ENCODE measurements around the gene MED20.

Gene MED20

GRCh38 chr6:41874741-41875140 lies 46.2 kb downstream of the MED20 start:
- TF ChIP-seq TAF1 (IDR thresholded peaks at IDR 0.05; ENCODE audit: borderline replicate concordance, low read depth, low read length) (no peak), POLR2A (IDR thresholded peaks at IDR 0.05; ENCODE audit: low read depth, low read length) (no peak), POLR2AphosphoS5 (IDR thresholded peaks at IDR 0.05; ENCODE audit: low read depth, low read length) (no peak)
- FAIRE-seq: no peak
- no peak for DNase-seq (ENCODE audit: insufficient read length)

- FAIRE-seq (no peak), DNase-seq (ENCODE audit: insufficient read length) (no peak)
- TF ChIP-seq POLR2A (IDR thresholded peaks at IDR 0.05; ENCODE audit: low read depth, low read length): no peak
- TF ChIP-seq POLR2AphosphoS5 (IDR thresholded peaks at IDR 0.05; ENCODE audit: low read depth, low read length): no peak
- no peak for TF ChIP-seq TAF1 (IDR thresholded peaks at IDR 0.05; ENCODE audit: borderline replicate concordance, low read depth, low read length)
These were observed 48.8 kb downstream of the MED20 start for GRCh38 chr6:41872147-41872546.

GRCh38 chr6:41871691-41872090 lies 49.2 kb downstream of the MED20 start:
- DNase-seq (ENCODE audit: insufficient read length): no peak
- no peak for TF ChIP-seq TAF1 (IDR thresholded peaks at IDR 0.05; ENCODE audit: borderline replicate concordance, low read depth, low read length)
- no peak for TF ChIP-seq POLR2AphosphoS5 (IDR thresholded peaks at IDR 0.05; ENCODE audit: low read depth, low read length)
- TF ChIP-seq POLR2A (IDR thresholded peaks at IDR 0.05; ENCODE audit: low read depth, low read length): no peak
- FAIRE-seq: peak; percentile 17

- FAIRE-seq (no peak), DNase-seq (ENCODE audit: insufficient read length) (no peak)
- TF ChIP-seq POLR2A (IDR thresholded peaks at IDR 0.05; ENCODE audit: low read depth, low read length) (no peak), POLR2AphosphoS5 (IDR thresholded peaks at IDR 0.05; ENCODE audit: low read depth, low read length) (no peak), TAF1 (IDR thresholded peaks at IDR 0.05; ENCODE audit: borderline replicate concordance, low read depth, low read length) (no peak)
These were observed 61.6 kb downstream of the MED20 start for GRCh38 chr6:41859356-41859755.

- no peak for TF ChIP-seq POLR2A (IDR thresholded peaks at IDR 0.05; ENCODE audit: low read depth, low read length)
- no peak for TF ChIP-seq TAF1 (IDR thresholded peaks at IDR 0.05; ENCODE audit: borderline replicate concordance, low read depth, low read length)
- no peak for TF ChIP-seq POLR2AphosphoS5 (IDR thresholded peaks at IDR 0.05; ENCODE audit: low read depth, low read length)
- no peak for FAIRE-seq
- no peak for DNase-seq (ENCODE audit: insufficient read length)
These were observed 62.2 kb downstream of the MED20 start for GRCh38 chr6:41858703-41859102.

Data from GM12892 (cell line).